Measurements from ENCODE around the gene EP300. TPM values are rescaled to one million over a fixed set of nuclear protein-coding genes. Genes with fewer than 3 reads are reported as not detected.
"Not testable (repeated sequence)": the region's sequence is repeated elsewhere in the genome, so short reads cannot be mapped to it uniquely, and the experiment has no call there.

The EP300 gene
- total RNA-seq: 42.5 and 66.4 TPM in 2 replicates

- DNase-seq: peak; percentile 84
Measured at GRCh38 chr22:41092023-41092817, at the start of gene EP300. Gene EP300, plus strand, starts transcription at chr22:41092592. Its CDS starts 413 bp downstream, at chr22:41093005.

GRCh38 chr22:41043722-41044121, 48.7 kb upstream of the EP300 start:
- DNase-seq: no peak

DNA sequence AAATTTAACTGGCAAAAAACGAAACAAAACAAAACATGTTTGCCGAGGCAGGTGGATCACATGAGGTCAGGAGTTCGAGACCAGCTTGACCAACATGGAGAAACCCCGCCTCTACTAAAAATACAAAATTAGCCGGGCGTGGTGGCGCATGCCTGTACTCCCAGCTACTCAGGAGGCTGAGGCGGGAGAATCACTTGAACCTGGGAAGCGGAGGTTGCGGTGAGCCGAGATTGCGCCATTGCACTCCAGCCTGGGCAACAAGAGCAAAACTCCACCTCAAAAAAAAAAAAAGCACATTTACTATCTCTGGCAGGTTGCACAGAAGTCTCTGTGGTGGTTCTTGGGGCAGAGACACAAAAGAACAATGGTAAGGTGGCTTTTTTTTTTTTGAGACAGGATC, 46.8 kb upstream of the EP300 start:
- DNase-seq: not testable (repeated sequence)

- no peak for DNase-seq
Measured at GRCh38 chr22:41047801-41048211, 44.6 kb upstream of the EP300 start.

DNA sequence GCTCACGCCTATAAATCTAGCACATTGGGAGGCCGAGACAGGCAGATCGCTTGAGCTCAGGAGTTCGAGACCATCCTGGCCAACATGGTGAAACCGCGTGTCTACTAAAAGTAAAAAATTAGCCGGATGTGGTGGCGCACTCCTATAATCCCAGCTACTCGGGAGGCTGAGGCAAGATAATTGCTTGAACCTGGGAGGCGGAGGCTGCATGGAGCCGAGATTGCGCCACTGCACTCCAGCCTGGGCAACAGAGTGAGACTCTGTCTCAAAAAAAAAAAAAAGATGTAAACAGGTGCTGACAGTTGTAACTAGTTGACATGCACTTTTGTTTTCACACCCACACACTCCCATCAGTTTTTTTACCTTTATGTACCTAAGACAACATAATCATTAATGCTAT, 44.0 kb upstream of the EP300 start:
- not testable (repeated sequence) for DNase-seq

- DNase-seq: peak; percentile 71
Measured at GRCh38 chr22:41048791-41049717, 43.3 kb upstream of the EP300 start.

DNA sequence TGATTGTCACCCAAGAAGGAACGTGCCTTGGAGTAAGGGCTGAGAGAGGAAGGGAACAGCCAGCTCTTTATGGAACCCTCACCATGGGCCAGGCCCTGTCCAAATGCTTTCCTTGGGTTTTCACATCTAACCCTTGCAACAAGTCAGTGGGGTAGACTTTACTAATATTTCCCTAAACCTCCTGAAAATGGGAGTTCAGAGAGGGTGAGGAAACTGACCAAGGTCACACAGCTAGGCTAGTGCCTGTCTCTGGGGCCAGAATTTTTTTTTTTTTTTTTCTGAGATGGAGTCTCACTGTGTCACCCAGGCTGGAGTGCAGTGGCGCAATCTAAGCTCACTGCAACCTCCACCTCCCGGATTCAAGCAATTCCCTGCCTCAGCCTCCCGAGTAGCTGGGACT, 42.6 kb upstream of the EP300 start:
- not testable (repeated sequence) for DNase-seq

DNA sequence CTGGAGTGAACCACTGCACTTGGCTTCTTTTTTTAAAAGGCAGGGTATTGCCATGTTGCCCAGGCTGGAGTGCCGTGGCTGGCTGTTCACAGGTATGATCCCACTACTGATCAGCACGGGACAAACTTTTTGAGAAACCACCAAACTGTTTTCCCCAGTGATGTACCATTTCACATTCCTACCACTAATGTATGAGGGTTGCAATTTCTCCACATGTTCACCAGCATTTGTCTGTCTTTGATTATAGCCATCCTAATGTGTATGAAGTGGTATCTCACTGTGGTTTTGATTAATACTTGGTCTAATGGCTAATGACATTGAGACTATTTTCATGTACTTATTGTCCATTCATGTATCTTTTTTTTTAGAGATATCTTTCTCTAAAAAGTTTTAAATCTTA, 41.5 kb upstream of the EP300 start:
- no peak for DNase-seq

DNA sequence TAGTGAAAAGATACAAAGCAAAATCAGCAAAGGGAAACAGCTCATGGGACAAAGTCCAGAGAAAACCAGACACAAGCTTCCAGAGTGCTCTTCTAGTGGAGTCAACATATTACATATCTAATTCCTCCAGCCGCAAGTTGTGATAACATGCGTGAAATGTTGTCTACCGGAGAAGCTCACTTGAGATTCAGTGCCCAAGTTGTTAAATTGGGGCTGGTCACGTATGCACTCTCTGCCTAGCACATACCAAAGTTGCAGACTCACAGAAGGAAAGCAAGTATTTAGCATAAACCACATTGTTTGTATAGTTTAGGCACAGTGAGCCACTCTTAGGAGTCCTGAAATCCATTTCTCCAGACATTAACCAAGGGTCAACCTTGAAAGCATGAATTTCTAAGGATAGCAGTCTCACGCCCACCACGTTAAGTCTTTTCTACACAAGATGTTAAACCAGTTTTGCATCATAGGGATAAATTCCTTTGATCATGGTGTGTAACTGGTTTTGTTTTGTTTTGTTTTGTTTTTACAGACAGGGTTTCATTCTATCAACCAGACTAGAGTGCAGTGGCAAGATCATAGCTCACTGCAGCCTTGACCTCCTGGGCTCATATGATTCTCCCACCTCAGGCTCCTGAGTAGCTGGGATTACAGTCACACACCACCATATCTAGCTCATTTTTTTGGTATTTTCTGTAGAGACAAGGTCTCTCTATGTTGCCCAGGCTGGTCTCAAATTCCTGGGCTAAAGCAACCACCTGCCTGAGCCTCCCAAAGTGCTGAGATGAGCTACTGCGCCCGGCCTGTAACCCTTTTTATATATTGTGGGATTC, 39.5 kb upstream of the EP300 start:
- DNase-seq: no peak

GRCh38 chr22:41057076-41057475, 35.3 kb upstream of the EP300 start:
- DNase-seq: no peak

- no peak for DNase-seq
Measured at GRCh38 chr22:41062146-41062545, 30.2 kb upstream of the EP300 start.

GRCh38 chr22:41064326-41064725, 28.1 kb upstream of the EP300 start:
- DNase-seq: not testable (repeated sequence)

GRCh38 chr22:41066341-41066740, 26.1 kb upstream of the EP300 start:
- not testable (repeated sequence) for DNase-seq

DNA sequence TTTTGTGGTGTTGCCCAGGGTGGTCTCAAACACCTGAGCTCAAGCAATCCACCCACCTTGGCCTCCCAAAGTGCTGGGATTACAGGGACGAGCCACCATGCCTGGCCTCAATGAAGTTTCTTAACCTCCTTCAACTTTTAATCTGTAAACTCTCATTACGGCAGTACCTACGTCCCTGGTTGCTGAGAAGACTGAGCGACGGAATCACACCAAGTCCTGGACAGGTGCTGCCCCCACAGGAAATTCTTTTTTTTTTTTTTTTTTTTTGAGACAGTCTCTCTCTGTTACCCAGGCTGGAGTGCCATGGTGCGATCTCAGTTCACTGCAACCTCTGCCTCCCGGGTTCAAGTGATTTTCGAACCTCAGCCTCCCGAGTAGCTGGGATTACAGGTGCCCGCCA, 24.4 kb upstream of the EP300 start:
- DNase-seq: not testable (repeated sequence)

GRCh38 chr22:41070665-41071331, 21.6 kb upstream of the EP300 start:
- no peak for DNase-seq

DNA sequence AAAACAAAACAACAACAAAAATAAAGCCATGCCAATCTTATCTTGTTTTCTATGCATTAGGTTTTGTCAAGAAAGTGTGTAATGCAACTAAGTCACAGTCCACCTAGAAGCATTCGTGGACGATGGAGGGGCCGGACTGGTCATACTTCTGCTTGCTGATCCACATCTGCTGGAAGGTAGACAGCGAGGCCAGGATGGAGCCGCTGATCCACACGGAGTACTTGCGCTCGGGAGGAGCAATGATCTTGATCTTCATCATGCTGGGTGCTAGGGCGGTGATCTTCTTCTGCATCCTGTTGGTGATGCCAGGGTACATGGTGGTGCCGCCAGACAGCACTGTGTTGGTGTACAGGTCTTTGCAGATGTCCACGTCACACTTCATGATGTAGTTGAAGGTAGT, 18.3 kb upstream of the EP300 start:
- DNase-seq: no peak

GRCh38 chr22:41074466-41074865, 17.9 kb upstream of the EP300 start:
- no peak for DNase-seq

GRCh38 chr22:41074941-41075710, 17.3 kb upstream of the EP300 start:
- no peak for DNase-seq

GRCh38 chr22:41075946-41076345, 16.4 kb upstream of the EP300 start:
- no peak for DNase-seq

DNA sequence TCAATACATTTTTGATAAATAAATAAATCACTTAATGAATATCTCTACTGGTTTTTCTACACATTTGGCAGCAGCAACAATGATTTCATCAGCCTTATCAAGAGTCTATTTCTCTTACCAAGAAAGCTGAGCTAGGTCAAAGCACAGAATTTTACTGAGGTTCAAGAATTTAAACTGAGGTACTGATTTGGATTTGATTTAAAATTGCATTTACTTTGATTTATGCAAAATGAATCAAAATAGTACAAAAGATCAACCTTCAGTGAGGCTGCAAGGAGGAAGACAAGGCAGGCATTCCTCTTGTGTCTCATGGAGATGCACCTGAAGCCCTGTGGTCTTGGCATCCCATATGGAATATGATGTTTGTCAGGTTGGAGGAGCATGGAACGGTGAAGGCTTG, 15.5 kb upstream of the EP300 start:
- no peak for DNase-seq

GRCh38 chr22:41078931-41079330, 13.5 kb upstream of the EP300 start:
- DNase-seq: no peak

Measured in dermis blood vessel endothelial cell (primary cell).